Fibroblast of pulmonary artery (primary cell): ENCODE data around the gene ZNF800.

ENCODE experiments used
- DNase-seq: peaks from one replicate; pipeline ENCODE4 v3.0.0-alpha.2; 2010; ENCODE audit warnings: low read depth
- H3K4me3 ChIP-seq: replicated peaks from 2 replicates; pipeline ENCODE4 v1.5.1; 2011; ENCODE audit warnings: low read depth, mild to moderate bottlenecking, control low read depth, low read length, moderate library complexity
- TF ChIP-seq, protein P1 (sequence below): IDR thresholded peaks from 2 replicates; pipeline ENCODE4 v1.5.1; 2011; ENCODE audit warnings: mild to moderate bottlenecking, control low read depth, low read length, inconsistent platforms; ENCODE audit errors: missing control alignments

The ZNF800 gene

DNA sequence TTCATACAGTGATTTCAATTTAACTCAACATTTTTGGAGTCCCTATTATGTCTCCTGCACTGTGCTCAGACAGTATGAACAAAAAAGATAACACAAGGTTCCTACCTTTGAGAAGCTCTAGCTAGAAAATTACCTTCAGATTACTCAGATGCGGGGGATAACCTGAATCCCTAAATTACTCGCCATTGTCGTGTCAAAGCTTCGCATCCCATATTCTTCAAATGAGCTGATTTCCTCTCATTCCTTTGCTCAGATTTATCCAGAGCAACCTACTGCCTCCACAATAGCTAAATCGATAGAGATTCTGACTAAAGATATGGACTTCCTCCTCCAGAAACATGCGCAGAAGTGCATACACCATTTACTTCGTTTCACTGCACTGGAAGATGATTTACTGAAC, 42.6 kb downstream of the ZNF800 start:
- no peak overlapping the region for H3K4me3 ChIP-seq
- TF ChIP-seq, protein P1, sequence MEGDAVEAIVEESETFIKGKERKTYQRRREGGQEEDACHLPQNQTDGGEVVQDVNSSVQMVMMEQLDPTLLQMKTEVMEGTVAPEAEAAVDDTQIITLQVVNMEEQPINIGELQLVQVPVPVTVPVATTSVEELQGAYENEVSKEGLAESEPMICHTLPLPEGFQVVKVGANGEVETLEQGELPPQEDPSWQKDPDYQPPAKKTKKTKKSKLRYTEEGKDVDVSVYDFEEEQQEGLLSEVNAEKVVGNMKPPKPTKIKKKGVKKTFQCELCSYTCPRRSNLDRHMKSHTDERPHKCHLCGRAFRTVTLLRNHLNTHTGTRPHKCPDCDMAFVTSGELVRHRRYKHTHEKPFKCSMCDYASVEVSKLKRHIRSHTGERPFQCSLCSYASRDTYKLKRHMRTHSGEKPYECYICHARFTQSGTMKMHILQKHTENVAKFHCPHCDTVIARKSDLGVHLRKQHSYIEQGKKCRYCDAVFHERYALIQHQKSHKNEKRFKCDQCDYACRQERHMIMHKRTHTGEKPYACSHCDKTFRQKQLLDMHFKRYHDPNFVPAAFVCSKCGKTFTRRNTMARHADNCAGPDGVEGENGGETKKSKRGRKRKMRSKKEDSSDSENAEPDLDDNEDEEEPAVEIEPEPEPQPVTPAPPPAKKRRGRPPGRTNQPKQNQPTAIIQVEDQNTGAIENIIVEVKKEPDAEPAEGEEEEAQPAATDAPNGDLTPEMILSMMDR, result no peak
- DNase-seq, result no peak

DNA sequence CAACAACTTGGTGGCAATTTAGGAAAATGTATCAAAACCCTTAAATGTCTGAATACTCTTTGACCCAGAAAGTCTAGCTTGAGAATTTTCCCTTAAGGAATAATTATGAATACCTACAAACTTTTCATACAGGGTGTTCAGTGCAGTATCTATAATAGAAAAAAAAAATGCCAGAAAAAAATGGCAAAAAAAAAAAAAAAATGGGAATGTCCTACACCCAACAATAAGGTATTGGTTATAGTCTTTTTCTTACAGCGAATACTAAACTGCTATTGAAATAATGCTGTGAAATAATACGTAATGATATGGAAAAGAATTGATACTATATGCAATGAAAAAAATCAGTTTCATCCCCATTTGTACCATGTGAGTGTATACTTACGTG, 44.3 kb downstream of the ZNF800 start:
- peak overlapping the region; percentile 44 for H3K4me3 ChIP-seq
- DNase-seq, result no peak
- TF ChIP-seq, protein P1, result no peak

DNA sequence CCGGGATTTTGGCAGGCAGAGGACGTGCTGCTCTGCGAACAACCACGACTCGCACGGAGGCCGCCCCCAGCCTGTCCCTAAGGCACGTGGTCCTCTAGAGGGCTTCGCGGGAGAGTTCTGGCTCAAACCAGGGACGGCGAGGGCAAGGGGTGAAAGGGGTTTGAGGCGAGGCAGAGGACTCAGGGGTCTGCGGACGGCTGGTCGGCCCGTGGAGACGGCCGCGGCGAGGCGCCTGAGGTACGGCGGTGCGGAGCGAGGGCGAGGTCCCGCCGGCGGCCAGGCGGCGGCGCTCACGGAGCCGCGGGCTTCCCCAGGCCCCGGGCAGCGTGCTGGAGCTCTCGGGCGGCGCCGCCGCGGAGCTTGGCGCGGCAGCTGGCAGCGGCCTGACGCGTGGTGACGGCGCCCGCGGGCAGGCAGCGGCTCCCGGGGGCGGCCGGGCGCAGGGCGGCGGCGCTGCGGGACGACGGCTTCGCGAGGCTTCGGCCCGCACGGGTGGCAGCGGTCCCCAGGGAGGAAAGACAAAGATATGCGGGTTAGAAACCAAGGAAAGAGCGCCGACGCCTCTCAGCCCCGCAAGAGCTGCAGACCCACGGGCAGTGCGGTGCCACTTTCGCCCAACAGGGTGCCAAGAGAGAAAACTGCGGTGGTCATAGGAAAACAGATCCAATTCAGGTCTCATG, 44.8 kb downstream of the ZNF800 start:
- DNase-seq, result peak; percentile 71
- TF ChIP-seq, protein P1, result peak; percentile 19
- peak overlapping the region; percentile 44 for H3K4me3 ChIP-seq

DNA sequence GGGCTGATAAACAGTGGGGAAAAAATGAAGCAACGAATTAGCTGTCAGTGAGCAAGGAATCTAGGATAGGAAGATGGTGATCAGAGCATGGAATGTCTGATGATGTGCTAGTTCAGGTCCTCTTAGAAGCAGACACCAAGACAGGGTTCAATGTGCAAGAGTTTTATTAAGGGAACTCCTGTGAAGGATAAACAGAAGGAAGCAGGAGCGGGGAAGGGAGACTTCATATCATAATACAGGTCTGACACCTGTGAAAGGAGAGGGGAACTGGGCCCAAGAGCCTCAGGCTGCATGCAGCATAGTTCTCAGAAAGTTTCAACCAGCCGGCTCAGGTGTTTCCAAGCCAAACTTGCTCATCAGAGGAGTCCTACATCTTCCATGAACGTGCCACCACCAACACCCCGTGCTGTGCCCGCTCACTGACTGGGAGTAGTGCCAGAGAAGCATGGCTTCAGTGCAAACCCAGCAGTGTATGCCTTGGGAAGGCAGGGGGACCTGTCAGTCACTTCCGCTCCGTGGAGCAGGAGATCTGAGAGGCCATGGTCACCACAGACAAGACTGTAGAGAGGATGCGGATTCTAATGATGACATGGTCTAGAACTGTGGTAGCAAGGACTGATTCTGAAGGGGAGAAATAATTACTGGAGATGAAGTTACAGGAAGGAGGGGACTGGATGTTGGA, 45.8 kb downstream of the ZNF800 start:
- DNase-seq, result no peak
- H3K4me3 ChIP-seq, result no peak overlapping the region
- TF ChIP-seq, protein P1, result no peak

DNA sequence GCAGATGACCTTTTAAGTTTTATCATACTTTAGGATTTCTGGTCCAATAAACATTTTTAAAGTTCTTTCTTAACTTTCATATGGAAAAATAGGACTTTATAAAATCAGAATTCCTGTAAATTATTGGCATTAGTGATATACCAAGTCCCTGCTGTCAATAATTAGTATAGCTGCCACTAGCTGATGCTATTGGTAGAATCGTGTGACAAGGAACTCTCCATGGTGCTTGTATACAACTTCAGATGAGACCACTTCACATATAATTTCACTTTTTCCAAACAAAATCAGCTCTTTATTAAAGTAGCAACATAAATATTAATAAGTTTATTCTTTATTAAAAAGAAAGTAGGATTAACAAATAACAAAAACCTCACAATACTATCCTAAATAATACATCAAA, 49.9 kb downstream of the ZNF800 start:
- H3K4me3 ChIP-seq, result no peak overlapping the region
- DNase-seq, result no peak
- TF ChIP-seq, protein P1, result no peak

DNA sequence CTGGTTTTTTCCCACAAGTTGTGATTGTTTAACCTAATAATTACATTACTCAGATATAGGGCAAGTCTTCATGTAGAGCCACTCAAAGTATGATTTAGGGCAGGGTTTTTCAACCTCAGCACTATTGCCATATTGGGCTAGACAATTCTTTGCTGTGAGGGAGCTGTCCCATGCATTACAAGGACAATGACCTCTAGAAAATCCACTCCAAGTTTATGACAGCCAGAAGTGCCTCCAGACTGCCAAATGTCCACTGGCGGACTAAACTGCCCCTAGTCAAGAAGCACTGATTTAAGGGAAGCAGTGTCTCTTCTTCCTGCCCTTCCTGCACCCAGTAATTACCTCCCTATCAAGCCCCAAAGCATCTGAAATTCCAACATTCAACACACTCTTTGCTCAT, 54.4 kb downstream of the ZNF800 start:
- DNase-seq, result no peak
- TF ChIP-seq, protein P1, result no peak
- no peak overlapping the region for H3K4me3 ChIP-seq

DNA sequence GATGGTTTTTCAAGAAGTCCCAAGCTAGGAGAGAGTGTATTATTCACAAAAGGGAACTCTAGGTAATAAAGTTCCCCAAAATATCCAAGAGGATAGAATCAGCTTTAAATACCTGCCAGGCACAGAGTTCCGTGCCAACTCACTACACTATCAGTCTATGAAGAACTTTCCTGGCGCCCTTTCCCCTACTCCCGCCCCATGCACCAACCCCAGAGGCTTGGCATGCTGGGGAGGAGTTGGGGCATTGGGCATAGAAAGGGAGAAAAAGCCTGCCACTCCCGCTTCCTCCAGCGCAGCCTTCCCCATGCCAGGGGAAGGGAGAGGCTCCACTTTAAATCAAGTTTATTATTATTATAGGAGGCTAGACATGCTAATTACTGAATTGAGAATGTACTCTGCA, 54.9 kb downstream of the ZNF800 start:
- H3K4me3 ChIP-seq, result no peak overlapping the region
- no peak for DNase-seq
- TF ChIP-seq, protein P1, result no peak
